GM19324 (cell line): ENCODE results near the gene ARHGEF3.
A peak's percentile ranks its signal among the peaks of the same experiment; 100 is the strongest.

Experiments
- ATAC-seq: cut with Tn5 transposase; IDR thresholded peaks from one replicate; pipeline ENCODE4 v1.9.1; 2021; ENCODE audit warnings: mild to moderate bottlenecking, moderate library complexity; ENCODE audit not compliant: unreplicated experiment, low FRiP score

ARHGEF3 gene

GRCh38 chr3:56801662-56802377 is at the start of gene ARHGEF3:
TSS of gene ARHGEF3 (minus strand) at chr3:56801949. CDS start at chr3:56801798, 151 bp downstream.
- ATAC-seq: peak; percentile 79

- no peak for ATAC-seq
Observed at GRCh38 chr3:56849698-56850097, 47.9 kb upstream of the ARHGEF3 start.

- no peak for ATAC-seq
Observed at GRCh38 chr3:56845505-56845904, 43.8 kb upstream of the ARHGEF3 start.

- ATAC-seq: no peak
Observed at GRCh38 chr3:56844536-56844935, 42.8 kb upstream of the ARHGEF3 start.

- no peak for ATAC-seq
Observed at GRCh38 chr3:56839784-56840715, 38.3 kb upstream of the ARHGEF3 start.

- no peak for ATAC-seq
Observed at GRCh38 chr3:56838448-56838847, 36.7 kb upstream of the ARHGEF3 start.

- ATAC-seq: peak; percentile 54
Observed at GRCh38 chr3:56837196-56837955, 35.6 kb upstream of the ARHGEF3 start.

GRCh38 chr3:56836276-56837163 is 34.8 kb upstream of the ARHGEF3 start:
- ATAC-seq: no peak

- no peak for ATAC-seq
Observed at GRCh38 chr3:56835650-56836227, 34.0 kb upstream of the ARHGEF3 start.

- no peak for ATAC-seq
Observed at GRCh38 chr3:56833536-56833935, 31.8 kb upstream of the ARHGEF3 start.

- no peak for ATAC-seq
Observed at GRCh38 chr3:56833022-56833421, 31.3 kb upstream of the ARHGEF3 start.

GRCh38 chr3:56831572-56831971 is 29.8 kb upstream of the ARHGEF3 start:
- no peak for ATAC-seq

- no peak for ATAC-seq
Observed at GRCh38 chr3:56830884-56831283, 29.1 kb upstream of the ARHGEF3 start.

GRCh38 chr3:56829533-56829932 is 27.8 kb upstream of the ARHGEF3 start:
- no peak for ATAC-seq

- no peak for ATAC-seq
Observed at GRCh38 chr3:56826831-56827722, 25.3 kb upstream of the ARHGEF3 start.

- ATAC-seq: no peak
Observed at GRCh38 chr3:56825567-56826438, 24.1 kb upstream of the ARHGEF3 start.

- no peak for ATAC-seq
Observed at GRCh38 chr3:56823984-56824703, 22.4 kb upstream of the ARHGEF3 start.
